Progenitor cell of endocrine pancreas (in vitro differentiated cells): ENCODE results near the gene CTNNAL1. TPM values are rescaled to one million over a fixed set of nuclear protein-coding genes. Genes with fewer than 3 reads are reported as not detected.
A peak's percentile ranks its signal among the peaks of the same experiment; 100 is the strongest.

ENCODE experiments used
- DNase-seq: peaks from one replicate; pipeline ENCODE4 v3.0.0; 2021; ENCODE audit warnings: low spot score; ENCODE audit not compliant: unreplicated experiment
- H3K27ac Mint-ChIP-seq: 2 replicates; pipeline ENCODE4 v1.8.0; 2021; ENCODE audit warnings: mild to moderate bottlenecking, moderate library complexity, mixed read lengths
- H3K27me3 Mint-ChIP-seq: 2 replicates; pipeline ENCODE4 v1.8.0; 2021; ENCODE audit warnings: mixed read lengths
- H3K36me3 Mint-ChIP-seq: 2 replicates; pipeline ENCODE4 v1.8.0; 2022; ENCODE audit warnings: mixed read lengths; ENCODE audit not compliant: insufficient read depth
- H3K4me1 Mint-ChIP-seq: 2 replicates; pipeline ENCODE4 v1.8.0; 2021; ENCODE audit warnings: low read depth, mixed read lengths
- H3K4me3 Mint-ChIP-seq: 2 replicates; pipeline ENCODE4 v1.8.0; 2021; ENCODE audit warnings: low read depth, mild to moderate bottlenecking, moderate library complexity, mixed read lengths
- H3K9me3 Mint-ChIP-seq: 2 replicates; pipeline ENCODE4 v1.8.0; 2021; ENCODE audit warnings: low read depth, mixed read lengths
- microRNA-seq: library from miRNA; unstranded; fragments of <30 nt; microRNA quantifications from one replicate; pipeline ENCODE4 v1.1.0, GENCODE V29; 2020; ENCODE audit warnings: borderline number of aligned reads; ENCODE audit not compliant: unreplicated experiment
- total RNA-seq: library from RNA; stranded (reverse); gene quantifications from 2 replicates; pipeline ENCODE4 v1.2.1, GENCODE V29; 2021
- TF ChIP-seq, protein P1 (sequence below): fragments of 200-600 bp; sonication (generic); IDR thresholded peaks from one replicate; pipeline ENCODE4 v1.5.0; 2021; ENCODE audit warnings: antibody characterized with exemption, mild to moderate bottlenecking; ENCODE audit not compliant: unreplicated experiment

CTNNAL1 gene
- total RNA-seq, 1 donor from 2014 or later: 42.8 TPM

DNA sequence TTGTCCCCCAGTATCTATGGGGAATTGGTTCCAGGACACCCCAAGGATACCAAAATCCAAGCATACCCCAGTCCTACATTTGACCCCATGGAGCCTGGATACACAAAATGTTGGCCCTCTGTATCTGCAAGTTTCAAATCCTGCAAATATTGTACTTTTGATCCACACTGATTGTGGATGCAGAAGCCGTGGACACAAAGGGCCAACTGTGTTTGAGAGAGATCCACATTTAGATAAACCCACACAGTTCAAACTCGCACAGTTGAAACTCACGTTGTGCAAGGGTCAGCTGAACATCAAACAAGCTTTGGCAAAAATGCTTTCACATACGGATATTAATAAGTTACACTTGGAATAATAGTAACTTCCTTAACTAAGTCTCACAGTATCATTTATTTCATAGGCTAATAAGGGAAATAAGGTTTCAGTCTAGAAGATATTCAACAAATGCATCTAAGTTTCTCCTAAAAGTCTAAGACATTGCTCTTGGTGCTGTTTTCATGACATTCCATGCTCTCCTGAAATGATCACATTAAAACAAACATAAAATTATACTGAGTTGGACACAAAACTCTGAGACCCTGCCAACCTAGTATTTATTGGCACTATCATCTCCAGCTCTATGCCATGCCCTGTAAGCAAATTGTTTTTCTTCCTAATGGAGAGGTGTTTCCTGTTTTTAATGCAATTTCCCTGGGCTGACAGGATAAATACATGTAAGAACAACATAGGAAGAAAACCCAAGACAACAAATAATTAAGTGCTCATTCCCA is 118.9 kb downstream of the CTNNAL1 start:
- Mint-ChIP-seq H3K9me3 (no peaks in the 10 kb centered on the region), H3K27me3 (no peaks in the 10 kb centered on the region), H3K4me3 (no peak overlapping the region), H3K36me3 (peaks cover 48% of the 10 kb centered on the region), H3K4me1 (peaks cover 17% of the 10 kb centered on the region), H3K27ac (no peak overlapping the region)
- DNase-seq: no peak
- TF ChIP-seq, protein P1, sequence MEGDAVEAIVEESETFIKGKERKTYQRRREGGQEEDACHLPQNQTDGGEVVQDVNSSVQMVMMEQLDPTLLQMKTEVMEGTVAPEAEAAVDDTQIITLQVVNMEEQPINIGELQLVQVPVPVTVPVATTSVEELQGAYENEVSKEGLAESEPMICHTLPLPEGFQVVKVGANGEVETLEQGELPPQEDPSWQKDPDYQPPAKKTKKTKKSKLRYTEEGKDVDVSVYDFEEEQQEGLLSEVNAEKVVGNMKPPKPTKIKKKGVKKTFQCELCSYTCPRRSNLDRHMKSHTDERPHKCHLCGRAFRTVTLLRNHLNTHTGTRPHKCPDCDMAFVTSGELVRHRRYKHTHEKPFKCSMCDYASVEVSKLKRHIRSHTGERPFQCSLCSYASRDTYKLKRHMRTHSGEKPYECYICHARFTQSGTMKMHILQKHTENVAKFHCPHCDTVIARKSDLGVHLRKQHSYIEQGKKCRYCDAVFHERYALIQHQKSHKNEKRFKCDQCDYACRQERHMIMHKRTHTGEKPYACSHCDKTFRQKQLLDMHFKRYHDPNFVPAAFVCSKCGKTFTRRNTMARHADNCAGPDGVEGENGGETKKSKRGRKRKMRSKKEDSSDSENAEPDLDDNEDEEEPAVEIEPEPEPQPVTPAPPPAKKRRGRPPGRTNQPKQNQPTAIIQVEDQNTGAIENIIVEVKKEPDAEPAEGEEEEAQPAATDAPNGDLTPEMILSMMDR: no peak

Small RNA genes within 50 kb of the gene (microRNA-seq; reads per million reads assigned to microRNA genes)
- gene MIR32: 1,578 reads per million, percentile 83 among the genes with 10 or more reads in this experiment

Other genes starting within 250 kb of the CTNNAL1 start
- 0.16 and 0.19 TPM in 2 replicates for gene ACTL7B, start 157.5 kb downstream of the CTNNAL1 start, total RNA-seq
- not detected in 2 replicates for gene ACTL7A, start 151.2 kb downstream of the CTNNAL1 start, total RNA-seq
- 41.3 and 46.6 TPM in 2 replicates for gene ELP1, start 79.4 kb downstream of the CTNNAL1 start, total RNA-seq
- 10.4 and 14.7 TPM in 2 replicates for gene ABITRAM, start 79.1 kb downstream of the CTNNAL1 start, total RNA-seq
- 51.1 and 57.2 TPM in 2 replicates for gene TMEM245, start 106.4 kb upstream of the CTNNAL1 start, total RNA-seq
- 4.9 and 6.1 TPM in 2 replicates for gene FRRS1L, start 153.8 kb upstream of the CTNNAL1 start, total RNA-seq